D721Med (cell line): Measurements from ENCODE around the gene MNT.

Experiments
- DNase-seq: peaks from one replicate; pipeline ENCODE4 v3.0.0; 2011; ENCODE audit warnings: low spot score; ENCODE audit not compliant: insufficient read length
- FAIRE-seq: peaks from 2 replicates; lab custom pipeline; 2011; peaks lifted over from hg19 to GRCh38; lab: Jason Lieb, UNC
- CTCF ChIP-seq: IDR thresholded peaks from 2 replicates; pipeline ENCODE4 v1.5.1; 2012; ENCODE audit warnings: mild to moderate bottlenecking, control low read depth; ENCODE audit not compliant: insufficient read depth; ENCODE audit errors: missing control alignments

The MNT gene

DNA sequence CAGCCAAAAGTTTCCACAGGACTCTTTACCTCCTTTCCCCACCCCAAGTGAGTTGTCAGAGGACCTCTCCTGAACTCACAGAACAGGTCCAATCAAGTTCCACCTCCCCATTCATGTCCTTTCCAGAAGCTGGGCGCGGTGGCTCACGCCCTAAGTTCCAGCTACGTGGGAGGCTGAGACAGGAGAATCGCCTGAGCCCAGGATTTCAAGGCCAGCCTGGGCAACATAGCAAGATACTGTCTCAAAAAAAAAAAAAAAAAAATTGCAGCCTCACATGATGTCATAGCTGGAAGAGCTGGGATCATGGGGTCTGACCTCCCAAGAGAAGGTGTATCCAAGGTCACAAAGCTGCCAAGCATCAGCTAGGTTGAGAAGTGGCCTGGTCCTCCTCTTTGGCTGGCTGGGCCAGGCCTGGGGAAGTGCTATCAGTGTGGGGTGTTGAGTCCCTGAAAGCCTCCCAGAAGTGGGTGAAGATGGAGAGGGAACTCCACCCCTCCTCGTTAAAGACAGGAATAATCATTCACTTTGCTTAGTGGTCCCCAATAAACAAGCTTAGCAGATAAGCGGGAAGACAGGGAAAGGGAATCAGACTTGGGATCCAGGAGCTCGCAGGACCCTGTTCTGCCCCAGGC, 5.5 kb upstream of the MNT start:
- DNase-seq (no peak), FAIRE-seq (no peak)

DNA sequence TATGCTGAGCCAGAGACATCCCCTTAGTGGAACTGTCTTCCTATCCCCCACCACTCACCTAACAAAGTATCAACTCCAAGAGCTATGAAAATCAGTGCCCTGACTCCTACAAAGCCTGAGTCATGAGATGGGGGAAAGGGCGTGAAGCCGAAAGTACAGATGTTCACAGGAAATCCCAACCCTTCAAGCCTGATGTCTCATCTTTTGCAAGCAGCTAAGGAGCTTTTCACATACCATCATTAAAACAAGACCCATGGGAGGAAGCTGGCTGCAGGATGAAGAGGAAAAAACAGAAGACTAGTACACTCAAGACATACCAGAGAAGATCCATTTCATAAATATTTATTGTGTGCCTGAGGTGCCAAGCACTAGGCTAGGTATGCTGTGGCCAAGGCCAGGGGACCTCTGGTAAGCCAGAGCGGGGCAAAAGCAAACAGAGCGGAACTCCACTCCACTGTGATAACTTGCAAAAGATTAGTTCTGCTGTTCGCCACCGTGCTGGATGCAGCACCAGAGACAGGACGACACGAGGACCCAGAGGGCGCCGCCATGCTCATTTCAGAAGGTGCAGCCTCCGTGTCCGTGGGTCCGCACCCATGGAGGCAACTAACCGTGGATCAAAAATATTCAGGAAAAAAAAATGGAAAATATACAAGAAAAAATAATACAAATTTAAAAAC, 4.5 kb upstream of the MNT start:
- TF ChIP-seq CTCF, result no peak
- DNase-seq (no peak), FAIRE-seq (no peak)

More for the DNA sequence above, 5.5 kb upstream of the MNT start:
- no peak for TF ChIP-seq CTCF

GRCh38 chr17:2403044-2403443, 2.2 kb upstream of the MNT start:
- no peak for TF ChIP-seq CTCF
- DNase-seq, result no peak
- FAIRE-seq, result no peak

GRCh38 chr17:2402544-2402943, 1.7 kb upstream of the MNT start:
- FAIRE-seq (no peak), DNase-seq (no peak)
- no peak for TF ChIP-seq CTCF

GRCh38 chr17:2401426-2402221, 764 bp upstream of the MNT start:
- DNase-seq (peak; percentile 77), FAIRE-seq (no peak)
- no peak for TF ChIP-seq CTCF

- no peak for TF ChIP-seq CTCF
- no peak for DNase-seq
- FAIRE-seq, result no peak
Measured at GRCh38 chr17:2400474-2400866, 390 bp downstream of the MNT start.
